Thyroid gland (tissue), 4 donors: ENCODE data around the gene HIPK2.

Source experiments
- CTCF ChIP-seq, 6 experiments: fragments of 200-600 bp in 3 of 6; fragments of 450-650 bp in 3 of 6; sonication (generic) in 3 of 6; IDR thresholded peaks; one replicate each; pipeline ENCODE4 v1.5.1; 2016 to 2019; ENCODE audit warnings: antibody characterized with exemption in 6 of 6, mild to moderate bottlenecking in 2 of 6, inconsistent platforms in 1 of 6, moderate library complexity in 1 of 6
- POLR2A ChIP-seq, 2 donors: fragments of 450-650 bp; IDR thresholded peaks; one replicate each; pipeline ENCODE4 v1.6.1; 2017; ENCODE audit warnings: antibody characterized with exemption in 2 of 2, mild to moderate bottlenecking in 2 of 2, moderate library complexity in 1 of 2

GRCh38 chr7:139647814-139648390, 129.9 kb downstream of the HIPK2 start:
- no peak for TF ChIP-seq CTCF (IDR thresholded peaks at IDR 0.05)
- TF ChIP-seq POLR2A (IDR thresholded peaks at IDR 0.05) = no peak
